DOHH2 (cell line): ENCODE measurements around the gene BCKDHA.

Source experiments
- H3F3A ChIP-seq: fragments of 200-600 bp; sonication (generic), shearing (Covaris generic); 2 replicates; pipeline ENCODE4 v1.6.0; 2016; ENCODE audit warnings: antibody characterized with exemption, mild to moderate bottlenecking; ENCODE audit not compliant: control insufficient read depth, insufficient read depth
- H3K27ac ChIP-seq: fragments of 200-600 bp; sonication (generic); 2 replicates; pipeline ENCODE4 v1.5.1; 2014; ENCODE audit warnings: low read depth, mild to moderate bottlenecking, low read length, moderate library complexity
- H3K27me3 ChIP-seq: fragments of 200-600 bp; sonication (generic); 2 replicates; pipeline ENCODE4 v1.6.1; 2014; ENCODE audit warnings: mild to moderate bottlenecking, low read length, mixed read lengths; ENCODE audit not compliant: control insufficient read depth
- H3K36me3 ChIP-seq: fragments of 200-600 bp; sonication (generic); 2 replicates; pipeline ENCODE4 v1.6.1; 2014; ENCODE audit warnings: mild to moderate bottlenecking, low read length, moderate library complexity, mixed read lengths; ENCODE audit not compliant: control insufficient read depth
- H3K4me1 ChIP-seq: fragments of 200-600 bp; sonication (generic); 2 replicates; pipeline ENCODE4 v1.6.1; 2014; ENCODE audit warnings: mild to moderate bottlenecking, low read length, mixed read lengths; ENCODE audit not compliant: control insufficient read depth
- H3K4me2 ChIP-seq: fragments of 200-600 bp; sonication (generic); 2 replicates; pipeline ENCODE4 v1.6.0; 2014; ENCODE audit warnings: mild to moderate bottlenecking, low read length, moderate library complexity
- H3K4me3 ChIP-seq: fragments of 200-600 bp; sonication (generic); 2 replicates; pipeline ENCODE4 v1.5.1; 2014; ENCODE audit warnings: mild to moderate bottlenecking, low read length, mixed read lengths
- H3K79me2 ChIP-seq: fragments of 200-600 bp; sonication (generic); 2 replicates; pipeline ENCODE4 v1.6.1; 2014; ENCODE audit warnings: mild to moderate bottlenecking, low read length, mixed read lengths; ENCODE audit not compliant: control insufficient read depth
- H3K9me2 ChIP-seq: fragments of 200-600 bp; sonication (generic); replicated peaks from 2 replicates; pipeline ENCODE4 v1.6.1; 2014; ENCODE audit warnings: mild to moderate bottlenecking, low read length, mixed read lengths; ENCODE audit not compliant: control insufficient read depth
- H3K9me3 ChIP-seq: fragments of 200-600 bp; sonication (generic); 2 replicates; pipeline ENCODE4 v1.6.1; 2014; ENCODE audit warnings: antibody characterized with exemption, low read length, mixed read lengths; ENCODE audit not compliant: control insufficient read depth, insufficient read depth
- H4K20me1 ChIP-seq: fragments of 200-600 bp; sonication (generic); 2 replicates; pipeline ENCODE4 v1.6.0; 2014; ENCODE audit warnings: low read depth, mild to moderate bottlenecking, antibody characterized with exemption, low read length, moderate library complexity; ENCODE audit not compliant: control insufficient read depth, insufficient read depth
- EZH2phosphoT487 ChIP-seq: fragments of 200-600 bp; sonication (generic); IDR thresholded peaks from 2 replicates; pipeline ENCODE4 v1.6.1; 2017; ENCODE audit warnings: borderline replicate concordance, mild to moderate bottlenecking, antibody characterized with exemption, low read length, moderate library complexity, mixed read lengths
- TF ChIP-seq, protein P1 (sequence below): fragments of 200-600 bp; sonication (generic); IDR thresholded peaks from one replicate; pipeline ENCODE4 v1.5.1; 2014; ENCODE audit warnings: antibody characterized with exemption, mild to moderate bottlenecking, low read depth, low read length; ENCODE audit not compliant: poor library complexity, severe bottlenecking

Gene BCKDHA

DNA sequence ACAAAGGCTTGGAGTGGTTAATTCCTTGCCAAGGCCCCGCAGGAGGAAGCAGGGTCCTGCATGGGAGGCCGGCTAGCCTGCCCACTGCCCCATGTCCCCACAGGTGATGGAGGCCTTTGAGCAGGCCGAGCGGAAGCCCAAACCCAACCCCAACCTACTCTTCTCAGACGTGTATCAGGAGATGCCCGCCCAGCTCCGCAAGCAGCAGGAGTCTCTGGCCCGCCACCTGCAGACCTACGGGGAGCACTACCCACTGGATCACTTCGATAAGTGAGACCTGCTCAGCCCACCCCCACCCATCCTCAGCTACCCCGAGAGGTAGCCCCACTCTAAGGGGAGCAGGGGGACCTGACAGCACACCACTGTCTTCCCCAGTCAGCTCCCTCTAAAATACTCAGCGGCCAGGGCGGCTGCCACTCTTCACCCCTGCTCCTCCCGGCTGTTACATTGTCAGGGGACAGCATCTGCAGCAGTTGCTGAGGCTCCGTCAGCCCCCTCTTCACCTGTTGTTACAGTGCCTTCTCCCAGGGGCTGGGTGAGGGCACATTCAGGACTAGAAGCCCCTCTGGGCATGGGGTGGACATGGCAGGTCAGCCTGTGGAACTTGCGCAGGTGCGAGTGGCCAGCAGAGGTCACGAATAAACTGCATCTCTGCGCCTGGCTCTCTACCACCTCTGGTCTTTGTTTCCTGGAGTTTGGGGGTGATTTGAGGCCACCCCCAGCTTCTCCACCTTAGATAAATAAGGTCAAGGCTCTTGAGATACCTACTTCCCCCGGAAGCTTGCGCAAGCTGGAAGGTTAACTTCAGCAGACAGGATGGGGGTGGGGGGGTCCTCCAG lies 26.9 kb downstream of the BCKDHA start:
- Histone ChIP-seq H3K9me2 (no peaks in the 10 kb centered on the region), H4K20me1 (no peaks in the 10 kb centered on the region), H3K27ac (no peak overlapping the region), H3K4me3 (no peak overlapping the region), H3K27me3 (no peaks in the 10 kb centered on the region), H3K36me3 (peaks cover 10% of the 10 kb centered on the region; the same call in 1 of the 2 replicates), H3K9me3 (no peaks in the 10 kb centered on the region), H3K79me2 (no peaks in the 10 kb centered on the region), H3K4me1 (peaks cover 17% of the 10 kb centered on the region), H3K4me2 (no peak overlapping the region), H3F3A (no peaks in the 10 kb centered on the region)
- TF ChIP-seq, protein P1, sequence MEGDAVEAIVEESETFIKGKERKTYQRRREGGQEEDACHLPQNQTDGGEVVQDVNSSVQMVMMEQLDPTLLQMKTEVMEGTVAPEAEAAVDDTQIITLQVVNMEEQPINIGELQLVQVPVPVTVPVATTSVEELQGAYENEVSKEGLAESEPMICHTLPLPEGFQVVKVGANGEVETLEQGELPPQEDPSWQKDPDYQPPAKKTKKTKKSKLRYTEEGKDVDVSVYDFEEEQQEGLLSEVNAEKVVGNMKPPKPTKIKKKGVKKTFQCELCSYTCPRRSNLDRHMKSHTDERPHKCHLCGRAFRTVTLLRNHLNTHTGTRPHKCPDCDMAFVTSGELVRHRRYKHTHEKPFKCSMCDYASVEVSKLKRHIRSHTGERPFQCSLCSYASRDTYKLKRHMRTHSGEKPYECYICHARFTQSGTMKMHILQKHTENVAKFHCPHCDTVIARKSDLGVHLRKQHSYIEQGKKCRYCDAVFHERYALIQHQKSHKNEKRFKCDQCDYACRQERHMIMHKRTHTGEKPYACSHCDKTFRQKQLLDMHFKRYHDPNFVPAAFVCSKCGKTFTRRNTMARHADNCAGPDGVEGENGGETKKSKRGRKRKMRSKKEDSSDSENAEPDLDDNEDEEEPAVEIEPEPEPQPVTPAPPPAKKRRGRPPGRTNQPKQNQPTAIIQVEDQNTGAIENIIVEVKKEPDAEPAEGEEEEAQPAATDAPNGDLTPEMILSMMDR = no peak
- no peak for TF ChIP-seq EZH2phosphoT487

DNA sequence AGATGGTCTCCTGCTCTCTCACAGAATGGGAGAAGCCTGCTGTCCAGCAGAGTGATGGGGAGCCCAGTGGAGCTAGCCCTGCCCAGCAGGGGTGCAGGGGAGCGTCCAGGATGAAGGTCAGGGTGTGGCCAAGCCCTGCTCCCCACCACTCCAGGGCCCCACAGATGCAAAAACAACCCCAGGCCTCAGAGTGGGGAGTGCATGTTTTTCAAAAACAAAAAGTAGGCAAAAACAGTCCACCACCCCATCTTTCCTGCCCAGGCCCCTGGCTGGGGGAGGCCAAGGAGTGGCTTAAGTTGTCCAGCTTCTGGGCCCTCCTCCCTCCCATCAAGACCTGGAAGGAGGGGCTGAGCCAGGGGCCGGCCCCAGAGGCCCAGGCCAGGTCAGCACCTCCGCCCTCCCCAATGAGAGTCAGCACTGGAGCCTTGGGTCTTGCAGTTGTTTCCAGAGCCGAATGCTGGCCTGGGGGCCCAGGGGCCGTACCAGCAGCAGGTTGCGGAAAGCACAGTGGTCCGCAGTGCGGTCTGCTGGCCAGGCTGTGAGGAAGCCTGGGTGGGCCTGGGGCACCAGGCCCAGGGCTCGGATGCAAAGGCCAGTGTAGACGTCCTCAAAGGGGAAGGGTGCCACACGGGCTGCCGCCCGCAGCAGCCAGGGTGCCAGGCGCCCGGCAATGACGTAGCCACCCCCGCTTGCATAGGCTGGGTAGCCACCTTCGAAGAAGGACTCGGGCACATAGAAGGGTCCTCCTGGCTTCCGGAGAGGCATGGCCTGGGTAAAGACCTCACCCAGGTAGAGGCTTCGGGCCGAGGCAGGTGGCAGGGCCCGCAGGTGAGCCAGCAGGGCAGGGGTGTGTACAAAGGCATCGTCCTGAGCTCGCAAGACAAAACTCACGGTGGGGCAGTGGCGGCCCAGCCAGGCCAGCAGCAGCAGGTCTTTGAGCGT lies 27.8 kb downstream of the BCKDHA start:
- Histone ChIP-seq H3K27me3 (no peaks in the 10 kb centered on the region), H3F3A (no peaks in the 10 kb centered on the region), H3K9me3 (no peaks in the 10 kb centered on the region), H3K36me3 (peaks cover 5% of the 10 kb centered on the region; the same call in 1 of the 2 replicates), H3K4me1 (peaks cover 17% of the 10 kb centered on the region), H3K4me2 (no peak overlapping the region), H4K20me1 (no peaks in the 10 kb centered on the region), H3K27ac (no peak overlapping the region), H3K9me2 (no peaks in the 10 kb centered on the region), H3K4me3 (no peak overlapping the region), H3K79me2 (no peaks in the 10 kb centered on the region)
- TF ChIP-seq, protein P1 = no peak
- no peak for TF ChIP-seq EZH2phosphoT487

DNA sequence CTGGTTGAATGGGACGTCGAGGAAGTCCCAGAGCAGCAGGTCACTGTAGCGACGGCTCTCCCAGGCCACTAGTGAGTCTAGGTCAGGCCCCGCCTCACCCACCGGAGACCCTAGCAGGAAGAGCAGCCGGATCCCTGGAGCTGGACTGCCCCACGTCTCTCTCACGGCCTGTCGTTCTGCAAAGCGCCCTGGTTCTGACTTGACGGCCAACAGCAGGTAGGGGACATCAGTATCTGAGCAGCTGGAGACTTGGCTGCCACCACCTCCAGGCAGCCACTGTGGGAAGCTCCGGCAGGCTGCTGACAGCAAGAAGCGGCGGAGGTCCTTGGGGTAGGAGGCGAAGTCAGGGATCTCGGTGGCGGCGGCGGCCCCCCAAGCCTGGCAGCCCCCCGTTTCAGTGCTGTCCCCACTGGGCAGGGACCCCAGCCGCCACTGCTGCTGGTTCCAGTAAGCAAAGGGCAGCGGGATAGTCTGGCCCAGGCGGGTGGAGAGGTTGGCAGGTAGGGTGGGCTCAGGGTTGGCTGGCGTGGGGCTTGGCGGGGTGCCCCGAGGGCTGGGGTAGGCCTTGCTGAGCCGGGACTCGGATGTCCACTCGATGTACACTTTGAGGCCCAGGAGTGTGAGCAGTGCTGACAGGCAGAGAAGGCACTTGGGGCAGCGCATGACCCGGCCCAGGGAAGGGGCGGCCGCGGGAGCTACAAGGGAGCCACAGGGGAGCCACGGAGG lies 28.7 kb downstream of the BCKDHA start:
- Histone ChIP-seq H3K4me1 (peaks cover 17% of the 10 kb centered on the region), H3K9me3 (no peaks in the 10 kb centered on the region), H3K27me3 (no peaks in the 10 kb centered on the region), H4K20me1 (no peaks in the 10 kb centered on the region), H3K4me2 (no peak overlapping the region), H3K4me3 (no peak overlapping the region), H3K36me3 (peaks cover 12% of the 10 kb centered on the region; the same call in 1 of the 2 replicates), H3K27ac (no peak overlapping the region), H3K9me2 (no peaks in the 10 kb centered on the region), H3F3A (no peaks in the 10 kb centered on the region), H3K79me2 (no peaks in the 10 kb centered on the region)
- TF ChIP-seq, protein P1 = no peak
- no peak for TF ChIP-seq EZH2phosphoT487
